Measurements from ENCODE around the gene HLA-DPA1. TPM values are rescaled to one million over a fixed set of nuclear protein-coding genes. Genes with fewer than 3 reads are reported as not detected.

Gene HLA-DPA1
- total RNA-seq (10 to 100 TPM; 27.3 to 31.2 TPM), polyA plus RNA-seq (10 to 100 TPM; 12.0 to 49.3 TPM)

- H3K4me3 ChIP-seq (ENCODE audit: low read depth in 1 of 3, low read length in 3 of 3) = peak within 1 kb of the TSS in 2 of 3 donors; percentile 34 to 37
- 50% methylated on average over 8 of the region's 8 CpGs for WGBS
- no peak for DNase-seq (ENCODE audit: low spot score)
- H3K36me3 ChIP-seq (ENCODE audit: control insufficient read depth in 4 of 4, insufficient read depth in 3 of 4, low read depth in 1 of 4, low read length in 3 of 4) = peaks cover 0 to under 1% (median 0%) of the 10 kb centered on the region in 4 donors
- no peaks in the 10 kb centered on the region for H3K4me1 ChIP-seq (ENCODE audit: control insufficient read depth in 4 of 4, insufficient read depth in 4 of 4, low read length in 3 of 4)
- no peaks in the 10 kb centered on the region for H3K9me3 ChIP-seq (ENCODE audit: control insufficient read depth in 4 of 4, low read length in 3 of 4)
- peak within 1 kb of the TSS in 1 of 2 donors; percentile 66 for H3K27ac ChIP-seq (ENCODE audit: low read depth in 1 of 2, low read length in 2 of 2)
- no peak for TF ChIP-seq MAX (IDR thresholded peaks at IDR 0.05)
- TF ChIP-seq ATF3 (IDR thresholded peaks at IDR 0.05) = no peak
- TF ChIP-seq RXRA (IDR thresholded peaks at IDR 0.05) = no peak
- TF ChIP-seq YY1 (IDR thresholded peaks at IDR 0.05) = no peak
- TF ChIP-seq SP1 (IDR thresholded peaks at IDR 0.05) = no peak
- peak; percentile 25 for TF ChIP-seq REST (IDR thresholded peaks at IDR 0.05)
- no peaks in the 10 kb centered on the region for H3K27me3 ChIP-seq (ENCODE audit: control insufficient read depth in 4 of 4, insufficient read depth in 4 of 4, low read length in 3 of 4)
- peak within 1 kb of the TSS in 1 of 2 donors; percentile 76 for H3K9ac ChIP-seq (ENCODE audit: low read depth in 1 of 2, low read length in 2 of 2)
These were observed at the start of gene HLA-DPA1 for GRCh38 chr6:33073431-33073871. Gene HLA-DPA1 (minus strand): TSS chr6:33073649.

GRCh38 chr6:33123181-33123580 is 49.7 kb upstream of the HLA-DPA1 start:
- no peaks in the 10 kb centered on the region for H3K36me3 ChIP-seq (ENCODE audit: control insufficient read depth in 4 of 4, insufficient read depth in 3 of 4, low read depth in 1 of 4, low read length in 3 of 4)
- no peaks in the 10 kb centered on the region for H3K27me3 ChIP-seq (ENCODE audit: control insufficient read depth in 4 of 4, insufficient read depth in 4 of 4, low read length in 3 of 4)
- peaks cover 0 to 2% (median 0%) of the 10 kb centered on the region in 4 donors for H3K9me3 ChIP-seq (ENCODE audit: control insufficient read depth in 4 of 4, low read length in 3 of 4)
- H3K27ac ChIP-seq (ENCODE audit: low read depth in 1 of 2, low read length in 2 of 2) = no peak overlapping the region
- H3K9ac ChIP-seq (ENCODE audit: low read depth in 1 of 2, low read length in 2 of 2) = no peak overlapping the region
- DNase-seq (ENCODE audit: low spot score) = no peak
- no peaks in the 10 kb centered on the region for H3K4me1 ChIP-seq (ENCODE audit: control insufficient read depth in 4 of 4, insufficient read depth in 4 of 4, low read length in 3 of 4)
- no peak overlapping the region for H3K4me3 ChIP-seq (ENCODE audit: low read depth in 1 of 3, low read length in 3 of 3)
- WGBS = 76% methylated on average over 6 of the region's 6 CpGs
- no peak for TF ChIP-seq TAF1 (conservative IDR thresholded peaks at IDR 0.05)
- no peak for TF ChIP-seq EGR1 (IDR thresholded peaks at IDR 0.05; ENCODE audit: low read depth in 2 of 2)
- no peak for TF ChIP-seq MAX (IDR thresholded peaks at IDR 0.05)
- TF ChIP-seq NR2F2 (IDR thresholded peaks at IDR 0.05) = no peak
- TF ChIP-seq HNF4G (IDR thresholded peaks at IDR 0.05) = no peak
- no peak for TF ChIP-seq SP1 (IDR thresholded peaks at IDR 0.05)
- TF ChIP-seq GABPA (IDR thresholded peaks at IDR 0.05 in 1 of 2, conservative IDR thresholded peaks at IDR 0.05 in 1 of 2) = no peak
- no peak for TF ChIP-seq HNF4A (conservative IDR thresholded peaks at IDR 0.05)
- TF ChIP-seq YY1 (IDR thresholded peaks at IDR 0.05) = no peak
- no peak for TF ChIP-seq RXRA (IDR thresholded peaks at IDR 0.05)
- TF ChIP-seq ZBTB33 (IDR thresholded peaks at IDR 0.05) = no peak
- no peak for TF ChIP-seq REST (IDR thresholded peaks at IDR 0.05)
- TF ChIP-seq CTCF (IDR thresholded peaks at IDR 0.05; ENCODE audit: low read depth, low read length, missing input control) = no peak
- TF ChIP-seq RAD21 (IDR thresholded peaks at IDR 0.05) = no peak
- no peak for TF ChIP-seq FOXA1 (IDR thresholded peaks at IDR 0.05)
- no peak for TF ChIP-seq JUND (IDR thresholded peaks at IDR 0.05)
